Loucy (cell line): ENCODE measurements around the gene FHIT.

Experiments used
- H2AFZ ChIP-seq: fragments of 200-600 bp; sonication (generic); 2 replicates; pipeline ENCODE4 v1.6.0; 2016; ENCODE audit warnings: antibody characterized with exemption, mild to moderate bottlenecking, low read length, moderate library complexity
- H3F3A ChIP-seq: fragments of 200-600 bp; 2 replicates; pipeline ENCODE4 v1.6.0; 2016; ENCODE audit warnings: antibody characterized with exemption, low read depth, mild to moderate bottlenecking
- H3K27me3 ChIP-seq: fragments of 200-600 bp; sonication (generic); 2 replicates; pipeline ENCODE4 v1.6.1; 2014; ENCODE audit warnings: low read length, mild to moderate bottlenecking; ENCODE audit not compliant: insufficient read depth, poor library complexity, severe bottlenecking
- H3K36me3 ChIP-seq: fragments of 200-600 bp; sonication (generic); 2 replicates; pipeline ENCODE4 v1.6.1; 2016; ENCODE audit warnings: low read length; ENCODE audit not compliant: insufficient read depth
- H3K4me1 ChIP-seq: fragments of 200-600 bp; sonication (generic); 2 replicates; pipeline ENCODE4 v1.5.1; 2014; ENCODE audit warnings: low read length, mild to moderate bottlenecking; ENCODE audit not compliant: insufficient read depth, poor library complexity, severe bottlenecking
- H3K4me2 ChIP-seq: fragments of 200-600 bp; sonication (generic); 2 replicates; pipeline ENCODE4 v1.6.0; 2014; ENCODE audit warnings: antibody characterized with exemption, low read length, low read depth, mild to moderate bottlenecking; ENCODE audit not compliant: poor library complexity, severe bottlenecking
- H3K4me3 ChIP-seq: fragments of 200-600 bp; sonication (generic); 2 replicates; pipeline ENCODE4 v1.5.1; 2014; ENCODE audit warnings: low read length, mild to moderate bottlenecking, mixed read lengths; ENCODE audit not compliant: poor library complexity, severe bottlenecking
- H3K79me2 ChIP-seq: fragments of 200-600 bp; sonication (generic); 2 replicates; pipeline ENCODE4 v1.6.1; 2014; ENCODE audit warnings: low read length; ENCODE audit not compliant: insufficient read depth
- H3K9ac ChIP-seq: fragments of 200-600 bp; sonication (generic); 2 replicates; pipeline ENCODE4 v1.6.0; 2014; ENCODE audit warnings: mild to moderate bottlenecking, low read depth, low read length, moderate library complexity; ENCODE audit not compliant: poor library complexity, severe bottlenecking
- H3K9me2 ChIP-seq: fragments of 200-600 bp; sonication (generic); replicated peaks from 2 replicates; pipeline ENCODE4 v1.6.1; 2016; ENCODE audit warnings: low read depth, low read length, mixed read lengths
- H3K9me3 ChIP-seq: fragments of 200-600 bp; sonication (generic); 2 replicates; pipeline ENCODE4 v1.6.1; 2014; ENCODE audit warnings: mild to moderate bottlenecking, antibody characterized with exemption, low read length, low read depth; ENCODE audit not compliant: insufficient read depth
- H4K20me1 ChIP-seq: fragments of 200-600 bp; sonication (generic); 2 replicates; pipeline ENCODE4 v1.6.0; 2014; ENCODE audit warnings: antibody characterized with exemption, low read length, mild to moderate bottlenecking; ENCODE audit not compliant: insufficient read depth, poor library complexity, severe bottlenecking
- EZH2phosphoT487 ChIP-seq: fragments of 200-600 bp; IDR thresholded peaks from 2 replicates; pipeline ENCODE4 v1.6.1; 2018; ENCODE audit warnings: antibody characterized with exemption, mild to moderate bottlenecking, moderate library complexity, borderline replicate concordance
- TF ChIP-seq, protein P1 (sequence below): fragments of 200-600 bp; sonication (generic); conservative IDR thresholded peaks from 2 replicates; pipeline ENCODE4 v1.5.1; 2014; ENCODE audit warnings: mild to moderate bottlenecking, antibody characterized with exemption, low read length

FHIT gene

GRCh38 chr3:60333710-60334109 lies 917.5 kb downstream of the FHIT start:
- peaks cover 3% of the 10 kb centered on the region for H3K4me1 ChIP-seq
- H3K79me2 ChIP-seq: no peaks in the 10 kb centered on the region
- no peaks in the 10 kb centered on the region for H3K36me3 ChIP-seq
- no peak overlapping the region for H3K9ac ChIP-seq
- H3K9me2 ChIP-seq: no peaks in the 10 kb centered on the region
- no peak for TF ChIP-seq EZH2phosphoT487
- TF ChIP-seq, protein P1, sequence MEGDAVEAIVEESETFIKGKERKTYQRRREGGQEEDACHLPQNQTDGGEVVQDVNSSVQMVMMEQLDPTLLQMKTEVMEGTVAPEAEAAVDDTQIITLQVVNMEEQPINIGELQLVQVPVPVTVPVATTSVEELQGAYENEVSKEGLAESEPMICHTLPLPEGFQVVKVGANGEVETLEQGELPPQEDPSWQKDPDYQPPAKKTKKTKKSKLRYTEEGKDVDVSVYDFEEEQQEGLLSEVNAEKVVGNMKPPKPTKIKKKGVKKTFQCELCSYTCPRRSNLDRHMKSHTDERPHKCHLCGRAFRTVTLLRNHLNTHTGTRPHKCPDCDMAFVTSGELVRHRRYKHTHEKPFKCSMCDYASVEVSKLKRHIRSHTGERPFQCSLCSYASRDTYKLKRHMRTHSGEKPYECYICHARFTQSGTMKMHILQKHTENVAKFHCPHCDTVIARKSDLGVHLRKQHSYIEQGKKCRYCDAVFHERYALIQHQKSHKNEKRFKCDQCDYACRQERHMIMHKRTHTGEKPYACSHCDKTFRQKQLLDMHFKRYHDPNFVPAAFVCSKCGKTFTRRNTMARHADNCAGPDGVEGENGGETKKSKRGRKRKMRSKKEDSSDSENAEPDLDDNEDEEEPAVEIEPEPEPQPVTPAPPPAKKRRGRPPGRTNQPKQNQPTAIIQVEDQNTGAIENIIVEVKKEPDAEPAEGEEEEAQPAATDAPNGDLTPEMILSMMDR: no peak
- no peaks in the 10 kb centered on the region for H3K9me3 ChIP-seq
- no peaks in the 10 kb centered on the region for H3K27me3 ChIP-seq
- H3K4me3 ChIP-seq: no peak overlapping the region
- H3K4me2 ChIP-seq: no peak overlapping the region
- no peak overlapping the region for H2AFZ ChIP-seq
- H3F3A ChIP-seq: no peaks in the 10 kb centered on the region
- H4K20me1 ChIP-seq: no peaks in the 10 kb centered on the region

- H3F3A ChIP-seq: no peaks in the 10 kb centered on the region
- no peak for TF ChIP-seq EZH2phosphoT487
- TF ChIP-seq, protein P1: no peak
- no peak overlapping the region for H3K4me3 ChIP-seq
- no peaks in the 10 kb centered on the region for H3K9me2 ChIP-seq
- peaks cover 3% of the 10 kb centered on the region for H3K4me1 ChIP-seq
- no peaks in the 10 kb centered on the region for H3K27me3 ChIP-seq
- no peaks in the 10 kb centered on the region for H3K36me3 ChIP-seq
- H3K79me2 ChIP-seq: no peaks in the 10 kb centered on the region
- no peaks in the 10 kb centered on the region for H4K20me1 ChIP-seq
- no peak overlapping the region for H3K9ac ChIP-seq
- no peak overlapping the region for H2AFZ ChIP-seq
- no peaks in the 10 kb centered on the region for H3K9me3 ChIP-seq
- no peak overlapping the region for H3K4me2 ChIP-seq
Observed at GRCh38 chr3:60330107-60330506, 921.1 kb downstream of the FHIT start.

GRCh38 chr3:60325610-60326170 lies 925.6 kb downstream of the FHIT start:
- Histone ChIP-seq H3K79me2 (no peaks in the 10 kb centered on the region), H3K4me2 (no peak overlapping the region), H3F3A (no peaks in the 10 kb centered on the region), H3K9me2 (no peaks in the 10 kb centered on the region), H3K36me3 (no peaks in the 10 kb centered on the region), H4K20me1 (no peaks in the 10 kb centered on the region), H3K4me3 (no peak overlapping the region), H3K4me1 (no peaks in the 10 kb centered on the region), H3K27me3 (no peaks in the 10 kb centered on the region), H3K9me3 (no peaks in the 10 kb centered on the region), H2AFZ (no peak overlapping the region), H3K9ac (no peak overlapping the region)
- TF ChIP-seq, protein P1: no peak
- TF ChIP-seq EZH2phosphoT487: no peak
